ENCODE measurements around the gene COL19A1.
"Not testable (repeated sequence)": the region's sequence is repeated elsewhere in the genome, so short reads cannot be mapped to it uniquely, and the experiment has no call there.

The COL19A1 gene

GRCh38 chr6:69953491-69953890 lies 87.1 kb downstream of the COL19A1 start:
- in situ Hi-C loops (cut with MboI; ENCODE audit: low pct_unique_long_range_greater_than_20kb, low sequenced_read_pairs, unreplicated experiment) = no loop called here

GRCh38 chr6:69954733-69955132 lies 88.4 kb downstream of the COL19A1 start:
- DNase-seq (ENCODE audit: low spot score) = no peak
- in situ Hi-C loops (cut with MboI; ENCODE audit: low pct_unique_long_range_greater_than_20kb, low sequenced_read_pairs, unreplicated experiment) = no loop called here
- TF ChIP-seq CTCF (IDR thresholded peaks at IDR 0.05; ENCODE audit: extremely low read depth, insufficient read depth, missing control alignments) = no peak

More at GRCh38 chr6:69953491-69953890, 87.1 kb downstream of the COL19A1 start:
- TF ChIP-seq CTCF (IDR thresholded peaks at IDR 0.05; ENCODE audit: extremely low read depth, insufficient read depth, missing control alignments) = no peak
- DNase-seq (ENCODE audit: low spot score) = no peak

GRCh38 chr6:69957985-69958559 lies 91.7 kb downstream of the COL19A1 start:
- no peak for TF ChIP-seq CTCF (IDR thresholded peaks at IDR 0.05; ENCODE audit: extremely low read depth, insufficient read depth, missing control alignments)
- in situ Hi-C loops (cut with MboI; ENCODE audit: low pct_unique_long_range_greater_than_20kb, low sequenced_read_pairs, unreplicated experiment) = no loop called here
- no peak for DNase-seq (ENCODE audit: low spot score)

- no peak for DNase-seq (ENCODE audit: low spot score)
- in situ Hi-C loops (cut with MboI; ENCODE audit: low pct_unique_long_range_greater_than_20kb, low sequenced_read_pairs, unreplicated experiment) = no loop called here
- no peak for TF ChIP-seq CTCF (IDR thresholded peaks at IDR 0.05; ENCODE audit: extremely low read depth, insufficient read depth, missing control alignments)
These were observed 92.6 kb downstream of the COL19A1 start for GRCh38 chr6:69958978-69959377.

GRCh38 chr6:69965974-69966373 lies 99.6 kb downstream of the COL19A1 start:
- in situ Hi-C loops (cut with MboI; ENCODE audit: low pct_unique_long_range_greater_than_20kb, low sequenced_read_pairs, unreplicated experiment); DNase-seq (ENCODE audit: low spot score): not testable (repeated sequence)

GRCh38 chr6:69973138-69973537 lies 106.8 kb downstream of the COL19A1 start:
- TF ChIP-seq CTCF (IDR thresholded peaks at IDR 0.05; ENCODE audit: extremely low read depth, insufficient read depth, missing control alignments) = no peak
- in situ Hi-C loops (cut with MboI; ENCODE audit: low pct_unique_long_range_greater_than_20kb, low sequenced_read_pairs, unreplicated experiment) = no loop called here
- no peak for DNase-seq (ENCODE audit: low spot score)

- in situ Hi-C loops (cut with MboI; ENCODE audit: low pct_unique_long_range_greater_than_20kb, low sequenced_read_pairs, unreplicated experiment) = no loop called here
- DNase-seq (ENCODE audit: low spot score) = no peak
- no peak for TF ChIP-seq CTCF (IDR thresholded peaks at IDR 0.05; ENCODE audit: extremely low read depth, insufficient read depth, missing control alignments)
These were observed 107.4 kb downstream of the COL19A1 start for GRCh38 chr6:69973763-69974162.

Measured in GM13977 (cell line).